ENCODE data around the gene NUP50.

NUP50 gene

DNA sequence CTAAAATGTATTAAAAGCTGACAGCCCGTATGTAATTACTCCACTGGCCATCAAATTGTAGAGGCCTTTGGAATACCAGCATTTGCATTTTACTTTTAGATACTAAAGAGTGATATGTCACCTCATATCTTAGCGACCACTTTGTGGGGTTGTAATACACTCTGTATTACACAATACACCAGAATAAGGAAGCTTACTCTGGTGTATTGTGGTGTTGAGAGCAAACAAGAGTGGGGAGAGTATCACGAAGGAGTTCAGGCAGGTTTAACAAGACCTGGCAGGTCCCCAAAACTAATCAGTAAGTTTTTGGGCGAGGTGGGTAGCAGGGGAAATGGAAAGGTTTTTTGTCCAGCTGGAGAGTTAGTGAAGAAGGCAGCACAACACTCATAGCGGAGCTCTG, 3.2 kb downstream of the NUP50 start:
- Histone ChIP-seq H3K27ac (ENCODE audit: low read length) (no peak overlapping the region), H2AFZ (ENCODE audit: low read depth, low read length) (no peak overlapping the region), H3K4me1 (ENCODE audit: low read length) (peaks cover 14% of the 10 kb centered on the region), H3K36me3 (replicated peaks; ENCODE audit: low read depth, low read length) (peaks cover 41% of the 10 kb centered on the region), H3K9me3 (ENCODE audit: insufficient read depth, low read length) (no peaks in the 10 kb centered on the region), H3K9ac (ENCODE audit: low read length) (no peak overlapping the region), H3K4me3 (ENCODE audit: low read length) (no peak overlapping the region), H3K79me2 (ENCODE audit: low read length) (peaks cover 92% of the 10 kb centered on the region), H3K27me3 (ENCODE audit: low read depth, low read length) (no peaks in the 10 kb centered on the region), H4K20me1 (ENCODE audit: insufficient read depth, low read length) (0 out of 2 replicates have a peak, but pooled peaks cover 6% of the 10 kb centered on the region), H3K4me2 (ENCODE audit: low read length) (no peak overlapping the region)
- no peak for TF ChIP-seq EZH2phosphoT487 (IDR thresholded peaks at IDR 0.05; ENCODE audit: low read depth)
- TF ChIP-seq, protein P1, sequence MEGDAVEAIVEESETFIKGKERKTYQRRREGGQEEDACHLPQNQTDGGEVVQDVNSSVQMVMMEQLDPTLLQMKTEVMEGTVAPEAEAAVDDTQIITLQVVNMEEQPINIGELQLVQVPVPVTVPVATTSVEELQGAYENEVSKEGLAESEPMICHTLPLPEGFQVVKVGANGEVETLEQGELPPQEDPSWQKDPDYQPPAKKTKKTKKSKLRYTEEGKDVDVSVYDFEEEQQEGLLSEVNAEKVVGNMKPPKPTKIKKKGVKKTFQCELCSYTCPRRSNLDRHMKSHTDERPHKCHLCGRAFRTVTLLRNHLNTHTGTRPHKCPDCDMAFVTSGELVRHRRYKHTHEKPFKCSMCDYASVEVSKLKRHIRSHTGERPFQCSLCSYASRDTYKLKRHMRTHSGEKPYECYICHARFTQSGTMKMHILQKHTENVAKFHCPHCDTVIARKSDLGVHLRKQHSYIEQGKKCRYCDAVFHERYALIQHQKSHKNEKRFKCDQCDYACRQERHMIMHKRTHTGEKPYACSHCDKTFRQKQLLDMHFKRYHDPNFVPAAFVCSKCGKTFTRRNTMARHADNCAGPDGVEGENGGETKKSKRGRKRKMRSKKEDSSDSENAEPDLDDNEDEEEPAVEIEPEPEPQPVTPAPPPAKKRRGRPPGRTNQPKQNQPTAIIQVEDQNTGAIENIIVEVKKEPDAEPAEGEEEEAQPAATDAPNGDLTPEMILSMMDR (IDR thresholded peaks at IDR 0.05; ENCODE audit: low read depth, low read length): no peak

DNA sequence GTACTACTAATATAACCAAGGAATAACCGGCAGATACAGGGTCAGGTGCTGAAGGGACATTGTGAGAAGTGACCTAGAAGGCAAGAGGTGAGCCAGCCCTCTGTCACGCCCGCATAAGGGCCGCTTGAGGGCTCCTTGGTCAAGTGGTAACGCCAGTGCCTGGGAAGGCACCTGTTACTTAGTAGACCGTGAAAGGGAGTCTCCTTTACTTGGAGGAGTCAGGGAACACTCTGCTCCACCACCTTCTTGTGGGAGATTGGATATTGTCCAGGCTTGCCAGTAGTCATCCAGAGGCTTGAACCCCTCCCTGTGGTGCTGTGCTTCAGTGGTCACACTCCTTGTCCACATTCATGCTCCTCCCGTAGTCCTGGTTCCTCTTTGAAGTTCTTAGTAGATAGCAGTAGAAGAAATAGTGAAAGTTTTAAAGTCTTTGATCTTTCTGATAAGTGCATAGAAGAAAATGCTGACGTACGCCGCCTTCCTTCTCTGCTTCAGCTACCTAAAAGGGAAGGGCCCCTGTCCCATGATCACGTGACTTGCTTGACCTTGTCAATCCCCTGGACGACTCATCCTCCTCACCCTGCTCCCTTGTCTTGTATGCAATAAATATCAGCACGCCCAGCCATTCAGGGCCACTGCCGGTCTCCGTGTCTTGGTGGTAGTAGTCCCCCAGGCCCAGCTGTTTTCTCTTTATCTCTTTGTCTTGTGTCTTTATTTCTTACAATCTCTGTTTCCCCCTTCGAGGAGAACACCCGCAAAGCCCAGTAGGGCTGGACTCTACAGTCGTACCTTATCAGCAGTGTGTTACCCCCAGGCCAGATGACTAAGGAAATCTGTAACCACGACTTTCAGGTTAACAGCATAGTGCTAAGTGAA, 6.1 kb downstream of the NUP50 start:
- Histone ChIP-seq H3K9ac (ENCODE audit: low read length) (no peak overlapping the region), H3K9me3 (ENCODE audit: insufficient read depth, low read length) (no peaks in the 10 kb centered on the region), H4K20me1 (ENCODE audit: insufficient read depth, low read length) (peaks cover 10% of the 10 kb centered on the region; the same call in 1 of the 2 replicates), H3K27ac (ENCODE audit: low read length) (no peak overlapping the region), H3K4me2 (ENCODE audit: low read length) (no peak overlapping the region), H3K36me3 (replicated peaks; ENCODE audit: low read depth, low read length) (peaks cover 62% of the 10 kb centered on the region), H3K27me3 (ENCODE audit: low read depth, low read length) (no peaks in the 10 kb centered on the region), H3K4me3 (ENCODE audit: low read length) (no peak overlapping the region), H3K4me1 (ENCODE audit: low read length) (peaks cover 8% of the 10 kb centered on the region), H3K79me2 (ENCODE audit: low read length) (peaks cover 91% of the 10 kb centered on the region), H2AFZ (ENCODE audit: low read depth, low read length) (no peak overlapping the region)
- TF ChIP-seq, protein P1 (IDR thresholded peaks at IDR 0.05; ENCODE audit: low read depth, low read length): no peak
- no peak for TF ChIP-seq EZH2phosphoT487 (IDR thresholded peaks at IDR 0.05; ENCODE audit: low read depth)

DNA sequence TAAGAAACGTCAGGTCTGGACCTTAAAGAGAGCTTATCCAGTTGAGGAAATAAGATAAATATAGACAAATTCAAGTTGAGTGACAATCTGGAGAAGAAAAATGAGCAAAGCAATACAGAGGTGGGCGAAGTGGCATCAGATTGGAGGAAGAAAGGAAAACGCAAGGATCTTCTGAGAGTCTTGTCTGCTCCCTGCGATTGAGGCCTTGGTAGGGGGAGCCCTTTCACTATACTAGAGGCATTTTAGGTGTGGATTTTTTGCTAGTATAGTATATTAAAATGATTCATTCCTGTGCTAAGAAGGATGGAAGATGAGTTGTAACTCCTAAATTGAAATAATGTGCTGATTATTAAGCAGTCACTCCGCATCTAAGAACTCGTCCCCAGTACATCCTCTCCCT, 8.1 kb downstream of the NUP50 start:
- Histone ChIP-seq H3K9ac (ENCODE audit: low read length) (no peak overlapping the region), H3K9me3 (ENCODE audit: insufficient read depth, low read length) (no peaks in the 10 kb centered on the region), H3K4me2 (ENCODE audit: low read length) (no peak overlapping the region), H3K4me3 (ENCODE audit: low read length) (no peak overlapping the region), H3K27ac (ENCODE audit: low read length) (no peak overlapping the region), H3K79me2 (ENCODE audit: low read length) (peaks cover 91% of the 10 kb centered on the region), H3K36me3 (replicated peaks; ENCODE audit: low read depth, low read length) (peaks cover 73% of the 10 kb centered on the region), H3K4me1 (ENCODE audit: low read length) (no peaks in the 10 kb centered on the region), H2AFZ (ENCODE audit: low read depth, low read length) (no peak overlapping the region), H4K20me1 (ENCODE audit: insufficient read depth, low read length) (peaks cover 17% of the 10 kb centered on the region; the same call in 1 of the 2 replicates), H3K27me3 (ENCODE audit: low read depth, low read length) (no peaks in the 10 kb centered on the region)
- TF ChIP-seq, protein P1 (IDR thresholded peaks at IDR 0.05; ENCODE audit: low read depth, low read length): no peak
- TF ChIP-seq EZH2phosphoT487 (IDR thresholded peaks at IDR 0.05; ENCODE audit: low read depth): no peak

DNA sequence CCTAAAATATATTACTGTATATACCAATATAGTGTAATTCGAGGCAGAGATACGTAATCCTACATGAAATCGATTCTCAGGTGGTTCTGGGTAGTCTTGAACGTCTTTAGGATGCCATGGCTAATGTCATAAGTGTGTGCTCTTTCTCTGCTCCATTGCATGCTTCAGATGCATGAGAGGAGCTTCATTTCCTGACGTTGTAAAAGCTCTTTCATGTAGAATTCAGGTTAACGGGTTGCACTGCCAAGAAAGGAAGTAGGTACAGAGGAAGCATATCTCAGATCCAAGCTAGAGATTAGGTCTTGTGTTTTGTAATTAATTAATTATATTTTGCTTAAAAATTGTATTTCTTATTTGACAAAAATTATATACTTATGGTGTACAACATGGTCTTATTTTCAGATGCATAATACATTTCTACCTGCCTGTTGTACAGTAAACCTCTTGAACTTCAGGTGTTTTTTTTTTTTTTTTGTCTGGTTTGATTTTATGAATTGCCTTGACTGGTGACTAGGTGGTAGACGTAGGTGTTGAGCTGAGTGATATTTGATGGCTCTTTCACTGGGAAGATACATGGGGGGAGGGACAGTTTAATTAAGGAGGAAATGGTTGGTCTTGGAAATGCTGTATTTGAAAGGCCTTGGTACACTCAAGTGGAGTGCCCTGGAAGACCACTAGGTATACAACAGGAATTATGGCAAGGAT, 9.3 kb downstream of the NUP50 start:
- Histone ChIP-seq H3K9ac (ENCODE audit: low read length) (no peak overlapping the region), H3K4me3 (ENCODE audit: low read length) (no peak overlapping the region), H3K36me3 (replicated peaks; ENCODE audit: low read depth, low read length) (peaks cover 69% of the 10 kb centered on the region), H3K27me3 (ENCODE audit: low read depth, low read length) (no peaks in the 10 kb centered on the region), H3K9me3 (ENCODE audit: insufficient read depth, low read length) (no peaks in the 10 kb centered on the region), H4K20me1 (ENCODE audit: insufficient read depth, low read length) (peaks cover 11% of the 10 kb centered on the region; the same call in 1 of the 2 replicates), H3K79me2 (ENCODE audit: low read length) (peaks cover 89% of the 10 kb centered on the region), H3K27ac (ENCODE audit: low read length) (no peak overlapping the region), H3K4me2 (ENCODE audit: low read length) (no peak overlapping the region), H2AFZ (ENCODE audit: low read depth, low read length) (no peak overlapping the region), H3K4me1 (ENCODE audit: low read length) (no peaks in the 10 kb centered on the region)
- TF ChIP-seq, protein P1 (IDR thresholded peaks at IDR 0.05; ENCODE audit: low read depth, low read length): no peak
- no peak for TF ChIP-seq EZH2phosphoT487 (IDR thresholded peaks at IDR 0.05; ENCODE audit: low read depth)
